Activated CD8-positive, alpha-beta T cell treated with anti-CD3 and anti-CD28 coated beads for 36 hours (primary cell): ENCODE data around the gene CLCN5. TPM values are rescaled to one million over a fixed set of nuclear protein-coding genes. Genes with fewer than 3 reads are reported as not detected.

Experiments used
- ATAC-seq: fragments of 200-7000 bp; cut with Tn5 transposase; one replicate; pipeline ENCODE4 v1.10.0; 2021; ENCODE audit warnings: mild to moderate bottlenecking, moderate library complexity
- CTCF ChIA-PET: fragments of 350-600 bp; sonication (Branson Sonifier 250); formaldehyde crosslinking; loops from one replicate; lab custom pipeline; 2021; ENCODE audit warnings: antibody characterized with exemption; lab: Charles Lee
- POLR2A ChIA-PET: fragments of 350-600 bp; sonication (Branson Sonifier 250); formaldehyde crosslinking; loops from one replicate; lab custom pipeline; 2021; ENCODE audit warnings: antibody characterized with exemption; lab: Charles Lee
- DNase-seq: peaks from one replicate; pipeline ENCODE4 v3.0.0-alpha.2; 2020
- H3K27ac Mint-ChIP-seq: one replicate; pipeline ENCODE4 v1.8.0; 2021; ENCODE audit warnings: mild to moderate bottlenecking, mixed read lengths
- H3K27me3 Mint-ChIP-seq: one replicate; pipeline ENCODE4 v1.8.0; 2021; ENCODE audit warnings: mixed read lengths
- H3K36me3 Mint-ChIP-seq: one replicate; pipeline ENCODE4 v1.8.0; 2021; ENCODE audit warnings: low read depth, mixed read lengths
- H3K4me1 Mint-ChIP-seq: one replicate; pipeline ENCODE4 v1.8.0; 2021; ENCODE audit warnings: low read depth, mixed read lengths
- H3K4me3 Mint-ChIP-seq: one replicate; pipeline ENCODE4 v1.8.0; 2021; ENCODE audit warnings: mild to moderate bottlenecking, moderate library complexity, mixed read lengths
- H3K9me3 Mint-ChIP-seq: one replicate; pipeline ENCODE4 v1.8.0; 2021; ENCODE audit warnings: mixed read lengths
- CTCF ChIP-seq: fragments of 200-600 bp; IDR thresholded peaks from one replicate; pipeline ENCODE4 v1.8.0; 2022; ENCODE audit warnings: antibody characterized with exemption, mild to moderate bottlenecking
- intact Hi-C: fragments of 100-400 bp; cut with micrococcal nuclease; formaldehyde crosslinking; loops from one replicate; pipeline ENCODE4 v1.10.0; 2022
- total RNA-seq, 2 experiments: library from RNA; stranded (reverse); gene quantifications; one replicate each; pipeline ENCODE4 v1.2.3, GENCODE V29; 2021

The CLCN5 gene
- total RNA-seq, 2 experiments from 2014 or later, result 1.7 TPM

- Mint-ChIP-seq H3K27me3 (no peaks in the 10 kb centered on the region), H3K4me3 (no peak overlapping the region), H3K4me1 (no peaks in the 10 kb centered on the region), H3K36me3 (no peaks in the 10 kb centered on the region), H3K27ac (no peak overlapping the region), H3K9me3 (no peaks in the 10 kb centered on the region)
- CTCF ChIA-PET, result no interaction called here
- intact Hi-C loops, result no loop called here
- POLR2A ChIA-PET, result no interaction called here
- DNase-seq (no peak), ATAC-seq (no peak)
- TF ChIP-seq CTCF, result no peak
These were observed 55.8 kb downstream of the CLCN5 start for GRCh38 chrX:49978176-49978575.

- no peak for TF ChIP-seq CTCF
- intact Hi-C loops, result no loop called here
These were observed 63.7 kb downstream of the CLCN5 start for GRCh38 chrX:49986058-49986457.

GRCh38 chrX:49987651-49988050 lies 65.3 kb downstream of the CLCN5 start:
- intact Hi-C loops, result no loop called here
- Mint-ChIP-seq H3K36me3 (no peaks in the 10 kb centered on the region), H3K27me3 (no peaks in the 10 kb centered on the region), H3K4me3 (no peak overlapping the region), H3K27ac (no peak overlapping the region), H3K4me1 (no peaks in the 10 kb centered on the region), H3K9me3 (no peaks in the 10 kb centered on the region)
- CTCF ChIA-PET, result no interaction called here
- ATAC-seq (no peak), DNase-seq (no peak)
- TF ChIP-seq CTCF, result no peak
- POLR2A ChIA-PET, result no interaction called here

More at GRCh38 chrX:49986058-49986457, 63.7 kb downstream of the CLCN5 start:
- no peaks in the 10 kb centered on the region for H3K9me3 Mint-ChIP-seq
- no peak overlapping the region for H3K27ac Mint-ChIP-seq
- ChIA-PET POLR2A (no interaction called here), CTCF (no interaction called here)
- no peak overlapping the region for H3K4me3 Mint-ChIP-seq
- no peak for DNase-seq
- H3K27me3 Mint-ChIP-seq, result no peaks in the 10 kb centered on the region
- no peaks in the 10 kb centered on the region for H3K36me3 Mint-ChIP-seq
- ATAC-seq, result no peak
- H3K4me1 Mint-ChIP-seq, result no peaks in the 10 kb centered on the region

GRCh38 chrX:49988143-49988542 lies 65.7 kb downstream of the CLCN5 start:
- H3K4me3 Mint-ChIP-seq, result no peak overlapping the region

GRCh38 chrX:49991758-49992157 lies 69.4 kb downstream of the CLCN5 start:
- POLR2A ChIA-PET, result no interaction called here

More at GRCh38 chrX:49988143-49988542, 65.7 kb downstream of the CLCN5 start:
- no peaks in the 10 kb centered on the region for H3K9me3 Mint-ChIP-seq
- H3K36me3 Mint-ChIP-seq, result no peaks in the 10 kb centered on the region
- intact Hi-C loops, result no loop called here
- no peak overlapping the region for H3K27ac Mint-ChIP-seq
- H3K27me3 Mint-ChIP-seq, result no peaks in the 10 kb centered on the region
- H3K4me1 Mint-ChIP-seq, result no peaks in the 10 kb centered on the region
- ATAC-seq (no peak), DNase-seq (no peak)
- ChIA-PET POLR2A (no interaction called here), CTCF (no interaction called here)
- TF ChIP-seq CTCF, result no peak

More at GRCh38 chrX:49991758-49992157, 69.4 kb downstream of the CLCN5 start:
- H3K4me1 Mint-ChIP-seq, result no peaks in the 10 kb centered on the region
- intact Hi-C loops, result no loop called here
- no peaks in the 10 kb centered on the region for H3K27me3 Mint-ChIP-seq
- DNase-seq (no peak), ATAC-seq (no peak)
- no peak for TF ChIP-seq CTCF
- no peaks in the 10 kb centered on the region for H3K36me3 Mint-ChIP-seq
- no peaks in the 10 kb centered on the region for H3K9me3 Mint-ChIP-seq
- H3K27ac Mint-ChIP-seq, result no peak overlapping the region
- CTCF ChIA-PET, result no interaction called here
- no peak overlapping the region for H3K4me3 Mint-ChIP-seq
